ENCODE data around the gene MLN.

MLN gene

DNA sequence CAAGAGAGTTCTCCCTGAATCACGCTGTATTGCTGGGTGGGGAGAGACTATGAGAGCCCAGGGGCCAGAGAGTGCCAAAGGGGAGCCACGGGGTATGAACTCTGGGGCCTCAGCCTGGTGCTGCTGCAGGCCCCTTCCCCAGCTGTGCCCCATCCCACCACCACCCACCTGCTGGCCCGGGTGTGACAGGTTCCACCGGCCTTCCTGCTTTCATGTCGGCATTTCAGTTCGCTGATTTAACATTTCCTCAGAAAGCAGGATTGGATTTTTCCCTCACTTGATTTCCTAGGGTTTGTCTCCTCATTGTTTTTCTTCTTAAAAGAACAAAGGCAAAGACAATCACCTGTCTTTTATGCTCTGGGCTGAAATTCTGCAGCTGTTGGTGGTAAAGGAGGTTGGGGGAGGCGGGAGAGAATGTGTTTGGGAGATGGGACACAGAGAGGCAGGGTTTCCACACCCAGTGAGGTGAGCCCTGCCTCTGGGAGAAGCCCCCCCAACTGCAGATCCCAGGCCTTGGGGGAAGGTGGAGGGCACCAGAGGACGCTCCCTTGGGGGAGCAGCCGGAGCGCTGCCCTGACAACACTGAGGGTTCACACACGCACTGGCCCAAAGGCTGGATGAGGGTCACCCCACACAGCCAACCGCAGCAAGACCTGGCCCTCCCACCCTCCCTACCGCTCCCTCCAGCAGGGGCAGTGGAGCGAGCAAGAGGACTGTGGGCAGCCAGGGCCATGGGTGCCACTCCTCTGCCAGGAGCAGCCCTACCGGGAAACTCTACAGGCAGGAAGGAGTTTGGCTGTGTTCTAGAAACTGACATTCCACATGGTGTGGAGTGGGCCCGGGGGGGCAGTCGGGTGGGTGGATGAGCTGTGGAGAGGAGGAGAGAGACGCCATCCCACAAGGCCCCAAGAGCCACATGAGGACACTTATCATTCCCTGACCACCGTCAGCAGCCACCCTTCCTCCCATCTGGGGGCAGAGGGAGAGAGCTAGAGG is 10.5 kb upstream of the MLN start:
- Histone ChIP-seq H3K4me3 (ENCODE audit: low read length in 2 of 2) (no peak overlapping the region), H3K27me3 (ENCODE audit: control insufficient read depth in 1 of 2, insufficient read depth in 2 of 2, low read length in 2 of 2) (peaks cover 21 to 22% of the 10 kb centered on the region in 2 donors), H3K36me3 (ENCODE audit: control insufficient read depth in 2 of 2, insufficient read depth in 2 of 2, low read length in 2 of 2) (no peaks in the 10 kb centered on the region), H3K27ac (ENCODE audit: low read length) (no peak overlapping the region), H3K4me1 (ENCODE audit: control insufficient read depth, insufficient read depth, low read length) (no peaks in the 10 kb centered on the region), H3K9me3 (ENCODE audit: control insufficient read depth in 2 of 2, low read length in 2 of 2) (no peaks in the 10 kb centered on the region), H3K9ac (ENCODE audit: low read length in 2 of 2) (no peak overlapping the region)

DNA sequence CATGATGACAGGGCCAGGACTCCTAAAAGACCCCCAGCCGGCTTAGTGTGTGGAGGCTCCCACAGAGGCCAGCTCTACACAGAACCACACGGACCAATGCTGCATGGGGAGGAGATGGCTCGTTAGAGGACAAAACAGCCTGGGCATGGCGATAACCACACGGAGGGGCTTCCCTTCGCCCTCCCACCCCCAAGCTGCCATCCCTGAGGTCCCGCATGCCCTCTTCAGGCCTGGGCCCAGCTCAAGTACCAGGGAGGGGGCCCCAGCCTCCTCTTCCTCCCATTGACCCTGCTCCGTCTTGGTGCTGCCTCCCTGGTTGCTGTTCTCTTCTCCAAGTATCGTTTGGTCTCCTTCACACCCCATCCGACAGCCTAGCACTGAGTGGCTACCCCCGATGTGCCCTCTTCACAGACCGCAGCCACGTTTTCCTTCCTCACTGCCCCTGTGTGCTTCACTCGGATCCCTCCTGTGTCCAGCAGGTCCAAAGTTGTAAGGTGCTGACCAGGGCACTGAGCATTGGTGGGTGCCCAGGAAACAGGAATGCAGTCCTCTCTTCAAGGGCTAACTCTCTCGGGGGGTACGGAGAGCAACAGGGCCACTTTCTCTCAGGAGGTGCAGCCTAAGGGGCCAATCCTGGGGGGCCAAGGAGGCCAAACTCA is 9.6 kb upstream of the MLN start:
- H3K9ac ChIP-seq (ENCODE audit: low read length in 2 of 2): no peak overlapping the region
- no peak overlapping the region for H3K4me3 ChIP-seq (ENCODE audit: low read length in 2 of 2)
- H3K27me3 ChIP-seq (ENCODE audit: control insufficient read depth in 1 of 2, insufficient read depth in 2 of 2, low read length in 2 of 2): peaks cover 22 to 23% of the 10 kb centered on the region in 2 donors
- H3K27ac ChIP-seq (ENCODE audit: low read length): no peak overlapping the region
- no peaks in the 10 kb centered on the region for H3K4me1 ChIP-seq (ENCODE audit: control insufficient read depth, insufficient read depth, low read length)
- H3K9me3 ChIP-seq (ENCODE audit: control insufficient read depth in 2 of 2, low read length in 2 of 2): no peaks in the 10 kb centered on the region
- no peaks in the 10 kb centered on the region for H3K36me3 ChIP-seq (ENCODE audit: control insufficient read depth in 2 of 2, insufficient read depth in 2 of 2, low read length in 2 of 2)

DNA sequence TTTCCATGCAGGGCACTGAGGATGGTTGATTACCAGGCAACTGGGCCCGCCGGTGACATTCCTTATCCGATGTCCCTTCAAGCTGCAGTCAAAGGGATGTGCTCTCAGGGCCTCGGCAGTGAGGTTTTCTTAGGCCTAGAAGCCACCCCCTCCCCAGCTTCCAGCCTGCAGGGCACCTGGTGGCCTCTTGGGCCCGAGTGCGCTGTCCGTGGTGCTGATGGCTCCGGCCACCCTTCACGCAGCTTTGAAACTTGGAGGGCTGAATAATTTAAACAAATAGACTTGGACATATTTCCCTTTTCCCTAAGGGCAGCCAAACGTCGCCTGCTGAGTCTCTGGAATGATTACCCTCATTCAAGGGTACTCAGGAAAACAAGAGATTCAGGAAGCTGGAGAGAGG is 8.9 kb upstream of the MLN start:
- Histone ChIP-seq H3K36me3 (ENCODE audit: control insufficient read depth in 2 of 2, insufficient read depth in 2 of 2, low read length in 2 of 2) (no peaks in the 10 kb centered on the region), H3K27me3 (ENCODE audit: control insufficient read depth in 1 of 2, insufficient read depth in 2 of 2, low read length in 2 of 2) (peaks cover 22 to 23% of the 10 kb centered on the region in 2 donors), H3K9ac (ENCODE audit: low read length in 2 of 2) (no peak overlapping the region), H3K27ac (ENCODE audit: low read length) (no peak overlapping the region), H3K4me3 (ENCODE audit: low read length in 2 of 2) (no peak overlapping the region), H3K4me1 (ENCODE audit: control insufficient read depth, insufficient read depth, low read length) (no peaks in the 10 kb centered on the region), H3K9me3 (ENCODE audit: control insufficient read depth in 2 of 2, low read length in 2 of 2) (no peaks in the 10 kb centered on the region)

DNA sequence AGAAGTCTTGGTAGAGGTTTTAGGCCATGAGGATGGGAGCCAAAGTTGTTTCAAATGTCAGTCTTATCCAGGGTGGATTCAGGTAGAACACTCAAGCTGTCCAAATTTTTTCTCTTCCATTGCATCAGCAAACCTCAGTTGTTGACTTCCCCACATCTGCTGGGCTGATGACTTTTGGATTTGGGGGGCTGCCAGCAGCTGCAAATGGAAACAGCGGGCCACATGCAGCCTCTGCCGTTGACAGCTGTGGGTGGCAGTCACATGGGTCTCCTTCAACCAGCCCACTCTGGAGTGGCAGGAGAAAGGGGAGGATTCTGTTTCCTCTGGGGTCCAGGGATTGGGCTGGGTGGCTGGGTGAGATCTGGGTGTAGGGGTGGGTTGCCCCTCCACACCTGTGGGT is 5.8 kb upstream of the MLN start:
- Histone ChIP-seq H3K9me3 (ENCODE audit: control insufficient read depth in 2 of 2, low read length in 2 of 2) (no peaks in the 10 kb centered on the region), H3K4me3 (ENCODE audit: low read length in 2 of 2) (no peak overlapping the region), H3K4me1 (ENCODE audit: control insufficient read depth, insufficient read depth, low read length) (no peaks in the 10 kb centered on the region), H3K36me3 (ENCODE audit: control insufficient read depth in 2 of 2, insufficient read depth in 2 of 2, low read length in 2 of 2) (no peaks in the 10 kb centered on the region), H3K27me3 (ENCODE audit: control insufficient read depth in 1 of 2, insufficient read depth in 2 of 2, low read length in 2 of 2) (peaks cover 23 to 30% of the 10 kb centered on the region in 2 donors), H3K27ac (ENCODE audit: low read length) (no peak overlapping the region), H3K9ac (ENCODE audit: low read length in 2 of 2) (no peak overlapping the region)

DNA sequence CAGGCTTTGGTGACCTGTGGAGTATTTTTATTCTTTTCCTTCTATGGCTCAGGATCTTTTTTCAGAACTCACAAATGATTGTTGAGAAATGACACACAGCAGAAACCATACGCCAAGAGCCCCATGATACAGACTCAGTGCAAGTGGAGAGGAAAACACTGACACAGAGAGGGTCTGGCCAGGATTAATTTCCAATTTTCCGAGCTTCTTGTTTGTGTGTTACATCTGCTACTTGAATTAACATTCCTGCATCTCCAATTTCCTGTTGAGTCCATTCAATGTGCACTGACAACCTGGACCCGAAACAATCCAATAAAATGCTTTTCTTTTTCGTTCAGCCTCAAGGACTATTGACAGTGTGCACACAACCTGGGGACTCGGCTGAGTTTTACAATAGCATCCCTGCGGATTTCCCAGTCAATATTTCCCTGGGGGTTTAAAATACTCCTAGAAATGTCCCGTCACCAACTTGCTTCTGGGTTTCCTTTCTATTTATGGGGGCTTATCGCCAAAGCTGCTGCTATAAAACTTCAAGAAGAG is 4.9 kb upstream of the MLN start:
- no peaks in the 10 kb centered on the region for H3K9me3 ChIP-seq (ENCODE audit: control insufficient read depth in 2 of 2, low read length in 2 of 2)
- no peak overlapping the region for H3K4me3 ChIP-seq (ENCODE audit: low read length in 2 of 2)
- H3K4me1 ChIP-seq (ENCODE audit: control insufficient read depth, insufficient read depth, low read length): no peaks in the 10 kb centered on the region
- peaks cover 17 to 30% of the 10 kb centered on the region in 2 donors for H3K27me3 ChIP-seq (ENCODE audit: control insufficient read depth in 1 of 2, insufficient read depth in 2 of 2, low read length in 2 of 2)
- no peak overlapping the region for H3K9ac ChIP-seq (ENCODE audit: low read length in 2 of 2)
- H3K27ac ChIP-seq (ENCODE audit: low read length): no peak overlapping the region
- H3K36me3 ChIP-seq (ENCODE audit: control insufficient read depth in 2 of 2, insufficient read depth in 2 of 2, low read length in 2 of 2): no peaks in the 10 kb centered on the region

DNA sequence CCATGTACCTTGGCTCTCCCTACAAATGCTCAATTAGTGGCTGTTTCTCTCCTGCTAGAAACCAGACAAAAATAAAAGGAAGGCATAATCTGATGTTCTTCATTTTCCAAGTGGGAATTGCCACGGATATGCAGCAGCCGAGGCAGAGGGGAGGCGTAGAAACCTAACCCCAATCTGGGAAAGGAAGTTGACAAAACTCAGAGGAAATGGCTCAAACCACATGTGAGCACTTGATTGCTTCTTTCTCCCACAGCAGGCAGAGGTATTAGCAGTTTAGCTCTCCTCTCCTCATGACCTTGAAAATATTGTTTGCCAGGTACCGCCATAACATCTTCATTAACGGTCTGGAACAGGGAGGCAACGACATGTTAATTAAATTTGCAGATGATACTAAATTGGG is 3.8 kb upstream of the MLN start:
- H3K36me3 ChIP-seq (ENCODE audit: control insufficient read depth in 2 of 2, insufficient read depth in 2 of 2, low read length in 2 of 2): no peaks in the 10 kb centered on the region
- peaks cover 10 to 23% of the 10 kb centered on the region in 2 donors for H3K27me3 ChIP-seq (ENCODE audit: control insufficient read depth in 1 of 2, insufficient read depth in 2 of 2, low read length in 2 of 2)
- no peaks in the 10 kb centered on the region for H3K9me3 ChIP-seq (ENCODE audit: control insufficient read depth in 2 of 2, low read length in 2 of 2)

DNA sequence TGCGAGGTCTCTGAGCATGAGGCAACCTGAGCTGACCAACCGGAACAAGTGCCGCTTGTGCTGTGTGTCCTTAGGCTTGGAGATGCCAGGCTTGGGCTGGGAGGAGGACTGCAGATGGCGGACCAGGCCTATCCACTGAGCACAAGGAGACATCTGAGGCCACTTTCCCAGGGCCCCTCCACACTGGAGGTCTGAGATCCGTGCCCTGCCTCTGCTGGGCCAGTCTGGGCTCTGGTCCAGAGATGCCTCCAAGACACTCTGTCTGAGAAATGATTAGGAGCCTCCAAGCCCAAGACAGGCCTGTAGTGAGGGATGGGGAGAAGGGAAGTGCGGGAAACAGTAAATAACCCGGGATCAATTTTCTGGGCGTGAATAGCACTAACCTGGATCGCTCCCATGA is 3.0 kb upstream of the MLN start:
- no peaks in the 10 kb centered on the region for H3K4me1 ChIP-seq (ENCODE audit: control insufficient read depth, insufficient read depth, low read length)
- H3K27me3 ChIP-seq (ENCODE audit: control insufficient read depth in 1 of 2, insufficient read depth in 2 of 2, low read length in 2 of 2): peaks cover 5 to 21% of the 10 kb centered on the region in 2 donors
- no peaks in the 10 kb centered on the region for H3K9me3 ChIP-seq (ENCODE audit: control insufficient read depth in 2 of 2, low read length in 2 of 2)
- no peak overlapping the region for H3K9ac ChIP-seq (ENCODE audit: low read length in 2 of 2)
- H3K27ac ChIP-seq (ENCODE audit: low read length): no peak overlapping the region
- no peak overlapping the region for H3K4me3 ChIP-seq (ENCODE audit: low read length in 2 of 2)
- H3K36me3 ChIP-seq (ENCODE audit: control insufficient read depth in 2 of 2, insufficient read depth in 2 of 2, low read length in 2 of 2): no peaks in the 10 kb centered on the region

More for the DNA sequence above, 3.8 kb upstream of the MLN start:
- Histone ChIP-seq H3K9ac (ENCODE audit: low read length in 2 of 2) (no peak overlapping the region), H3K4me3 (ENCODE audit: low read length in 2 of 2) (no peak overlapping the region), H3K4me1 (ENCODE audit: control insufficient read depth, insufficient read depth, low read length) (no peaks in the 10 kb centered on the region), H3K27ac (ENCODE audit: low read length) (no peak overlapping the region)

DNA sequence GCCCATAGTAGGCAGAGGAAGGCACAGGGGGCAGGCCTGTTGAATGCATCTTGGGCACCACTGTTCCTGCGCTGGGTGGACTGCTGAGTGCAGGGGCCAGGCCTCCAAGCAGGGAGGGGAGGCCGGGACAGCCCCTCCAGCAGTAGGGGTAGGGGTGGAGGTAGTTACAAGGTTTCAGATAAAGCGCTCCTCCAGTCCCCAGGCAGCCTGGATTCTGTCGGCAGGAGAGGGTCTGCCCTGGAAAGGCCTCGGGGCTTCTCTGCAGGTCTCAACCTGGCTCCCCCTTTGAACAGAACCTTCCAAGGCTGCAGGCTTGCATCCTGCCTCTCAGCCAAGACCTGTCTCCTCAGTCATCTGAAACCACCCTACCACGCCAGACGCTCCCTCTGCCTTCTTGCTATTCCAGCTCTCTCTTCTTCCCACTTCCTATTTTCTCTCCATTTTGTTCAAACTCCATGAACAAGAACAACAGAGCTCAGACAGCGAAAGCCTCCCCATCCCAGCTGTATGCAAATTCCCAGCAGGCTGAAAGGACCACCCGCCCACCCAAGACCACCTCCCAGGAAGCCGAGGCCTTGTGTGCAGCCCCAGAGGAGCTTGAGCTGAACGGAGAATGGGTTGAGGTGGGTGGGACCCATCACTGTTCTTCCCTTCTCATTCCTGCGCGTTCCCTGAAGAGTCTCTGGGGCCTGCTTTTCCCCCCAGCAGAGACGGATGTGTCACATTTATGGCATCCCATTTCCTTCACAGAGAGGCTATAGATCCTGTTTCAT is 1.4 kb downstream of the MLN start:
- H3K9ac ChIP-seq (ENCODE audit: low read length in 2 of 2): no peak overlapping the region
- no peak overlapping the region for H3K4me3 ChIP-seq (ENCODE audit: low read length in 2 of 2)
- no peak overlapping the region for H3K27ac ChIP-seq (ENCODE audit: low read length)
- no peaks in the 10 kb centered on the region for H3K36me3 ChIP-seq (ENCODE audit: control insufficient read depth in 2 of 2, insufficient read depth in 2 of 2, low read length in 2 of 2)
- no peaks in the 10 kb centered on the region for H3K9me3 ChIP-seq (ENCODE audit: control insufficient read depth in 2 of 2, low read length in 2 of 2)
- H3K4me1 ChIP-seq (ENCODE audit: control insufficient read depth, insufficient read depth, low read length): no peaks in the 10 kb centered on the region
- peaks cover 17 to 29% of the 10 kb centered on the region in 2 donors for H3K27me3 ChIP-seq (ENCODE audit: control insufficient read depth in 1 of 2, insufficient read depth in 2 of 2, low read length in 2 of 2)

DNA sequence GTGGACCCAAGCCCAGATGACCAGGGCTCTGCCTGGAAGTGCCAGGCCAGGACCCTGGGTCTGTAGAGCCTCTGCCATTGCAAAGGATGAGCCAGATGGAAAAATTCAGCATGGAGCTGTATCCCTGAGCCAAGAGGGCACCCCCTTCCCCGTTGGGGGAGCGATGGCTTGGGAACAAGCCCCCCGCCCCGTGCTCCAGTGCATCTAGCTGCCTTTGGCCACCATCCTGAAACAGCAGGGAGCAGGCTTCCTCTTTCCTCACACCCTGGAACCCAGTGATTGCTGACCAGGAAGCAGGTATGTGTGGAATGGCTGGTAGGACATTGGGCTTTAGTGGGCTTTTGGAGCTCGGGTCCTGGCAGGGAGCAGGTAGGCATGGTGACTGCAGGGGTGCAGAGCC is 2.2 kb downstream of the MLN start:
- peaks cover 17 to 29% of the 10 kb centered on the region in 2 donors for H3K27me3 ChIP-seq (ENCODE audit: control insufficient read depth in 1 of 2, insufficient read depth in 2 of 2, low read length in 2 of 2)
- no peaks in the 10 kb centered on the region for H3K36me3 ChIP-seq (ENCODE audit: control insufficient read depth in 2 of 2, insufficient read depth in 2 of 2, low read length in 2 of 2)

DNA sequence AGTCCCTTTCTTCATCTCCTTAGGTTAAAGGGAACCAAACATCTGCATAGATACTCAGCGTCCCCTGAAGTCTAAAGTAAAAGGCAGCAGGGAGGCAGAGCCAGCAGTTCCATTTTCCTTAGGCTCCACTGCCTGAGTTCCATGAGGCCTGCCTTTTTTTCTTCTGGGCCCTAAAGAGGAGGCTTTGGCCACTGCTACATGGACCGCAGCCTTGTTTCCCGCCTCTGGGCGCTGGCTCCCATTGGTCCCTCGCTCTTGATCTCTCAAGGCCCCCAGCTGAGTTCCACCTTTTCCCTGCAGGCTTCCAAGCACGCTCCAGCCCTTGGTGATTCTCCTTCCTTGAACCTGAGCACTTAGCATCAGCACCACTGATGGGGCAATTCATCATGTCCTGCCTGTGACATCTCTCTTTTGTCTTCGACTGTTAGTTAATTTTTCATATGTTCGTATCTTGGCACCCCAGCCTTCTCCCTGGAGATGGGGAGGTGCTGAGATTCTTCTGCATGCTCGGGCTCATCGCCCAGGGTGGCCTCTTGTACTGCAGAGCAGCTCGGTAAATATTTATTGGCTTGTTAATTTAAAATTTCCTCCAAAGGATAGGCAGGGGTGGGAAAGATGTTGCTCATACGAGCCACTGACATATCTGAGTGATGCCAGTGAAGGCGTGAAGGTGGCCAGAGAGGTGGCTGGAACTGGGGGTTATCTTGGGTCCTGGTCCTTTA is 3.4 kb downstream of the MLN start:
- H3K4me3 ChIP-seq (ENCODE audit: low read length in 2 of 2): no peak overlapping the region
- H3K9ac ChIP-seq (ENCODE audit: low read length in 2 of 2): no peak overlapping the region
- no peaks in the 10 kb centered on the region for H3K9me3 ChIP-seq (ENCODE audit: control insufficient read depth in 2 of 2, low read length in 2 of 2)
- no peaks in the 10 kb centered on the region for H3K36me3 ChIP-seq (ENCODE audit: control insufficient read depth in 2 of 2, insufficient read depth in 2 of 2, low read length in 2 of 2)
- H3K27me3 ChIP-seq (ENCODE audit: control insufficient read depth in 1 of 2, insufficient read depth in 2 of 2, low read length in 2 of 2): peaks cover 18 to 34% of the 10 kb centered on the region in 2 donors
- H3K27ac ChIP-seq (ENCODE audit: low read length): no peak overlapping the region
- H3K4me1 ChIP-seq (ENCODE audit: control insufficient read depth, insufficient read depth, low read length): no peaks in the 10 kb centered on the region

More for the DNA sequence above, 2.2 kb downstream of the MLN start:
- H3K9ac ChIP-seq (ENCODE audit: low read length in 2 of 2): no peak overlapping the region
- no peak overlapping the region for H3K27ac ChIP-seq (ENCODE audit: low read length)
- H3K9me3 ChIP-seq (ENCODE audit: control insufficient read depth in 2 of 2, low read length in 2 of 2): no peaks in the 10 kb centered on the region
- H3K4me3 ChIP-seq (ENCODE audit: low read length in 2 of 2): no peak overlapping the region
- H3K4me1 ChIP-seq (ENCODE audit: control insufficient read depth, insufficient read depth, low read length): no peaks in the 10 kb centered on the region
